Globus pallidus (tissue), 1 donor: ENCODE results near the gene TRAF1.

ENCODE experiments used
- DNase-seq: peaks from one replicate; pipeline ENCODE4 v3.0.0-alpha.2; 2015; ENCODE audit warnings: low spot score

Gene TRAF1

GRCh38 chr9:120889606-120890271 lies 36.9 kb downstream of the TRAF1 start:
- DNase-seq: no peak

- no peak for DNase-seq
Observed at GRCh38 chr9:120888626-120889025, 38.0 kb downstream of the TRAF1 start.

- no peak for DNase-seq
Observed at GRCh38 chr9:120886490-120886967, 40.1 kb downstream of the TRAF1 start.

DNA sequence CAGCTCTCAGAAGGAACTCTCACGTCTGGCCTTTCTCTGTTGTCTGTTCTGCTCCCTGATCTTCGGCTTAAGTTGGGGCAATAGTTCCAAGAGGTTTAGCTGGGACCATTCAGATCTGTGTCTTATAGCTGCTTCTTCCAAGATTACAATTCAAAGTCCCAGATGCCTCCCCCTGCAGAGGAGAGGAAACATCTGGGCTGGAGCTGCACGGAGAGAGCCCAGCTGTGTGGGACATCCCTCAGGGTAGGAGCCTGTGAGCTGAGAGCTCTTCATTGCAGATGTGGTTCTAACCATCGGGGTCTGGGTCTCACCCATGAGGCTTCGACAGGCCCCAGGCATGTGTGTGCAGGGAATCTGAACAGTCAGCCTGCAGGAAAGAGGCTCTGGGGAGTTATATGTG lies 40.6 kb downstream of the TRAF1 start:
- DNase-seq: no peak

DNA sequence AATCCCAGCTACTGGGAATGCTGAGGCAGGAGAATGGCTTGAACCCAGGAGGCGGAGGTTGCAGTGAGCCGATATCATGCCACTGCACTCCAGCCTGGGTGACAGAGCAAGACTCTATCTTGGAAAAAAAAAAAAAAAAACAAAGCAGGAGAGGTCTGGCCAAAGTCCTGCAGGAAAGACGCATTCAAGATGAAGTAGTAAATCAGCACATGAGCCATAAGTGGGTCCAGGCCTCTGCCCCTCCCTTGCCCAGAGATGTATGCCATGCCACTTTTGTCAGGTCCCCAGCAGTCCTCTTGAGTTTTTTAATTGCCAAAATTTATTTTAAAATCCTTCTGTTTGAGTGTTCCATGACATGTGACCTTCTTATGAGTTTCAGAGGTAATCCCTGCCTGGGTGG lies 41.1 kb downstream of the TRAF1 start:
- no peak for DNase-seq

GRCh38 chr9:120883608-120883996 lies 43.0 kb downstream of the TRAF1 start:
- DNase-seq: no peak

DNA sequence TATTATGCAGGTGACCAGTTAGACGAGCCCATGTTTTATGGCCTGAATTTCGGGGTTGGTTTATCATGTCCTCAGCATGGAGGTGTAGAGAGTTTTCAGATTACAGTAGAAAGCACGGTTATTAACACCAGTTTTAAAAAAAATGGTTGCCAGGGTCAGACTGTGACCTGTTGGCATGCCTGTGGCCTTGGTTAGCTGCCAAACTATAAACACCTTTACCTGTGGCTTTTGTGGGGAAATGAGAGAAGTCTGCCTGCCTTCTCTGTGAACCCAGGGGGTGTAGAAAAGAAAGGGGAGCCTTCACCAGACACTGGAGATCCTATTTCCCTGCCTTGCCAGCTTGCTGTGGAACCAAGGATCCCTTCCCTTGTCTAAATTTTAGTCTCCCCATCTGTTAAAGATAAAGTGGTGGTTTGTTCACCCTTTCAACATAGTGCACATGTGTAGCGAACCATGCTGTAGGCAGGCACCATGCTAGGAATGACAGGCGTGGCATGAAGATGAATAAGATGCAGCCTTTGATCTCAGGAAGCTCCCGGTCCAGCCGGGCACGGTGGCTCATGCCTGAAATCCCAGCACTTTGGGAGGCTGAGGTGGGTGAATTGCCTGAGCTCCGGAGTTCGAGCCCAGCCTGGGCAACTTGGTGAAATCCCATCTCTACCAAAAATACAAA lies 43.5 kb downstream of the TRAF1 start:
- no peak for DNase-seq

- DNase-seq: no peak
Observed at GRCh38 chr9:120879446-120879845, 47.1 kb downstream of the TRAF1 start.

- no peak for DNase-seq
Observed at GRCh38 chr9:120878188-120879130, 48.1 kb downstream of the TRAF1 start.

- DNase-seq: peak; percentile 67
Observed at GRCh38 chr9:120877276-120878034, 49.1 kb downstream of the TRAF1 start.

- no peak for DNase-seq
Observed at GRCh38 chr9:120876842-120877240, 49.8 kb downstream of the TRAF1 start, which contains the start of gene PHF19. Gene PHF19, minus strand, starts transcription at chr9:120877188. Its CDS starts 2,447 bp downstream, at chr9:120874741.

DNA sequence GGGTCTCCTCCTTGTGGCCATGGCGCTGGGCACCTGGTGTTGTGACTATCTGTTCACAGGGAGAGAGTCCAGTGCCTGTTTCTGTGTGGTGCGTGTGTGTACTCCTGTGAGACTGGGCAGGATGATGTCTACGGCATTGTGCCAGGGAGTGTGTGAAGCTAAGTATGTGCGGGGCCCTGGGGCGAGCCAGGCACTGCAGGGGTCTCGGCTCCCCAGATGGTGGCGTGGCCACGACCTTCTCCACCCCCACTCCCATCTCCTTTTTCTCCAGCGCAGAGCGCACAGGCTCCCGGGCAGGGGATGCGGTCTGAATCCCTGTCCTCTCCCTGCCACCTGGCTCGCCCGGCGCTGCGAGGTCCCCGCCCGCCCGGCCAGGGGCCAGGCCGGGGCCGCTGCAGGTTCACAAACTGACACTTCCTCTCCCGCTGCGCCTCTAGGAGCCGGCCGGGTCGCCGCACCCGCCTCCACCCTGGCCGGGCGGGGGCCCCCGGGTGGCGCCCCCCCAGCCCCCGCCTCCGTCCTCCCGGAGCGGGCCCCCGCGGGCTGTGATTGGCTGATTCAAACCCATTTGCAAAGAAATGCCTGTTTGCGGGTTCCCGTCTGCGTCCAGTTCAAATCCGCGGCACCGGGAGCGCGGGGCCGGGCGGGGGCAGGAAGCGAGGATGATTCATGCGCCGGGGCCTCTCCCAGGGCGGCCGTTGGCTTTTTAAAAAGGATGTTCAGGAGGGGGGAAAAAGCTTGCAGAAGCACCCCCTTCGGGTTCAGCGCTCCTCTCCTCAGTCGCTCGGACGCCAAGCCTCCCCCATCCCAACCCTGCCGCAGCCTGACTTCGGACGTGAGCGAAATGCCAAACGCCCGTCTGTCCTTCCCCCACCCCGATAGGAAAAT lies 50.4 kb downstream of the TRAF1 start:
- DNase-seq: peak; percentile 76

- no peak for DNase-seq
Observed at GRCh38 chr9:120875643-120875953, 51.0 kb downstream of the TRAF1 start.

DNA sequence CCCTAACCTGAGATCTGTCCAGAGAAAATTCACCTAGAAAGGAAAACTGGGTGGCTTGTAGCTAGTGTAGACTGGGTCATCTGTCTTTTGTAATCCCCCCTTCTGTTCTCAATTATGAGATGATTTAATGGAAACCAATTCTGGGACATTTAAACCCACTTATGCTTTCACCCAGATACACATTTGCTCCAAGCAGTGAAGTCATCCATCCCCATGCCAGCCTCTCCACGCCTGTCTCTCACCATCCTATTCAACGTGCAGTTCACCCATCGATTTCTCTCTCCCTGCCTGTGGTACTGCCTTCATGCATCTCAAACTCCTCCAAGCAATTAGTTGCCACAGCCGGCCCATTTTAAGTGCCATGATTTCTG lies 51.4 kb downstream of the TRAF1 start:
- DNase-seq: no peak

- DNase-seq: no peak
Observed at GRCh38 chr9:120874226-120875194, 52.1 kb downstream of the TRAF1 start.

- no peak for DNase-seq
Observed at GRCh38 chr9:120873512-120873911, 53.1 kb downstream of the TRAF1 start.

GRCh38 chr9:120872791-120873502 lies 53.6 kb downstream of the TRAF1 start:
- DNase-seq: no peak

GRCh38 chr9:120870206-120870605 lies 56.4 kb downstream of the TRAF1 start:
- DNase-seq: no peak

DNA sequence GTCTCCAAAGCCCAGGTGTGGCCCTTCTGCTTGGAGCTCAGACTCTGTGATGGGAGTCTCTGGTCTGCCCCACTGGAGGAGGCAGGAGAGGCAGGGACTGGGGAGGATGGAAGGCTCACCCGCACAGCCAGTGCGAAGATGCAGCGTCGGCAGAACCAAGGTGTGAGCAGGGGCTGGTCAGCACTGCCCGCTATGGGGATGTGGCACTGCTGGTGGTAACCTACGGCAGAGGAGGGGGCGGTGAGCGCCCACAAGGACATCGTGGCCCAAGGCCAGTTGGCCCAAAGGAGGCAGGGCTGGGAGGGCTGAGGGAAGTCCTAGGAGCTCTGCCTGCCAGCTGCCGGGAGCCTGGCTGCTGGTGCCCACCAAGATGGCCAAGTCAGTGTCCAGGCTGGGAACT lies 56.9 kb downstream of the TRAF1 start:
- peak; percentile 9 for DNase-seq
